OCI-LY1 (cell line): ENCODE data around the gene MXRA7.

Experiments
- H2AFZ ChIP-seq: fragments of 200-600 bp; sonication (generic), shearing (Covaris generic); 2 replicates; pipeline ENCODE4 v1.6.0; 2014; ENCODE audit warnings: antibody characterized with exemption, mild to moderate bottlenecking, low read length
- H3F3A ChIP-seq: fragments of 200-600 bp; sonication (generic), shearing (Covaris generic); 2 replicates; pipeline ENCODE4 v1.6.0; 2014; ENCODE audit warnings: mild to moderate bottlenecking, antibody characterized with exemption, low read length, moderate library complexity; ENCODE audit not compliant: insufficient read depth
- H3K27ac ChIP-seq: fragments of 200-600 bp; sonication (generic); 2 replicates; pipeline ENCODE4 v1.5.1; 2014; ENCODE audit warnings: low read length, mixed run types, mild to moderate bottlenecking, low read depth; ENCODE audit not compliant: poor library complexity, severe bottlenecking
- H3K27me3 ChIP-seq: fragments of 200-600 bp; sonication (generic); 2 replicates; pipeline ENCODE4 v1.6.0; 2014; ENCODE audit warnings: antibody characterized with exemption, mild to moderate bottlenecking, low read length, moderate library complexity; ENCODE audit not compliant: insufficient read depth
- H3K36me3 ChIP-seq: fragments of 200-600 bp; sonication (generic); 2 replicates; pipeline ENCODE4 v1.6.1; 2014; ENCODE audit warnings: mild to moderate bottlenecking, antibody characterized with exemption, low read length, moderate library complexity, mixed read lengths; ENCODE audit not compliant: insufficient read depth
- H3K4me1 ChIP-seq: fragments of 200-600 bp; sonication (generic); 2 replicates; pipeline ENCODE4 v1.5.1; 2014; ENCODE audit warnings: mild to moderate bottlenecking, low read length, moderate library complexity; ENCODE audit not compliant: insufficient read depth, severe bottlenecking
- H3K4me2 ChIP-seq: fragments of 200-600 bp; sonication (generic), shearing (Covaris generic); 2 replicates; pipeline ENCODE4 v1.6.1; 2014; ENCODE audit warnings: low read length
- H3K4me3 ChIP-seq: fragments of 200-600 bp; sonication (generic); 2 replicates; pipeline ENCODE4 v1.5.1; 2014; ENCODE audit warnings: low read length, low read depth, mild to moderate bottlenecking, mixed read lengths; ENCODE audit not compliant: poor library complexity, severe bottlenecking
- H3K79me2 ChIP-seq: fragments of 200-600 bp; shearing (Covaris generic); 2 replicates; pipeline ENCODE4 v1.6.1; 2016; ENCODE audit warnings: mixed run types, low read length, mixed read lengths; ENCODE audit not compliant: insufficient read depth
- H3K9ac ChIP-seq: fragments of 200-600 bp; sonication (generic), shearing (Covaris generic); 2 replicates; pipeline ENCODE4 v1.6.1; 2014; ENCODE audit warnings: mild to moderate bottlenecking, low read length, mixed read lengths
- H3K9me2 ChIP-seq: fragments of 200-600 bp; sonication (generic), shearing (Covaris generic); 2 replicates; pipeline ENCODE4 v1.6.1; 2014; ENCODE audit warnings: low read depth, mild to moderate bottlenecking, low read length, mixed read lengths
- H3K9me3 ChIP-seq: fragments of 200-600 bp; shearing (Covaris generic); 2 replicates; pipeline ENCODE4 v1.6.1; 2014; ENCODE audit warnings: low read length, mixed read lengths
- H4K20me1 ChIP-seq: fragments of 200-600 bp; sonication (generic), shearing (Covaris generic); 2 replicates; pipeline ENCODE4 v1.6.0; 2016; ENCODE audit warnings: mild to moderate bottlenecking, low read length; ENCODE audit not compliant: insufficient read depth
- CTCF ChIP-seq: fragments of 200-600 bp; sonication (generic), shearing (Covaris generic); IDR thresholded peaks from 2 replicates; pipeline ENCODE4 v1.5.1; 2017; ENCODE audit warnings: mild to moderate bottlenecking, antibody characterized with exemption, low read length, moderate library complexity, mixed read lengths
- EZH2 ChIP-seq: fragments of 200-600 bp; sonication (generic), shearing (Covaris generic); IDR thresholded peaks from 2 replicates; pipeline ENCODE4 v1.8.0; 2017; ENCODE audit warnings: borderline replicate concordance, mixed run types, mild to moderate bottlenecking, antibody characterized with exemption, low read length, moderate library complexity, mixed read lengths

The MXRA7 gene

GRCh38 chr17:76635039-76635438 is 75.7 kb downstream of the MXRA7 start:
- H3K4me1 ChIP-seq, result no peaks in the 10 kb centered on the region
- H3K4me2 ChIP-seq, result no peak overlapping the region
- H3K27ac ChIP-seq, result no peak overlapping the region
- H4K20me1 ChIP-seq, result no peaks in the 10 kb centered on the region
- H3K9me2 ChIP-seq, result no peaks in the 10 kb centered on the region
- H3K9ac ChIP-seq, result no peak overlapping the region
- H3K36me3 ChIP-seq, result no peaks in the 10 kb centered on the region
- H3K27me3 ChIP-seq, result peaks cover 12% of the 10 kb centered on the region; the same call in 1 of the 2 replicates
- TF ChIP-seq EZH2, result no peak
- no peak for TF ChIP-seq CTCF
- H3K4me3 ChIP-seq, result no peak overlapping the region
- H2AFZ ChIP-seq, result no peak overlapping the region
- no peaks in the 10 kb centered on the region for H3K79me2 ChIP-seq
- no peaks in the 10 kb centered on the region for H3F3A ChIP-seq
- no peaks in the 10 kb centered on the region for H3K9me3 ChIP-seq

- Histone ChIP-seq H3K9me2 (no peaks in the 10 kb centered on the region), H3K79me2 (no peaks in the 10 kb centered on the region), H3K27ac (no peak overlapping the region), H2AFZ (no peak overlapping the region), H3K4me1 (no peaks in the 10 kb centered on the region), H3K4me2 (no peak overlapping the region), H4K20me1 (no peaks in the 10 kb centered on the region), H3F3A (no peaks in the 10 kb centered on the region), H3K36me3 (no peaks in the 10 kb centered on the region), H3K9ac (no peak overlapping the region), H3K4me3 (no peak overlapping the region), H3K27me3 (peaks cover 12% of the 10 kb centered on the region; the same call in 1 of the 2 replicates), H3K9me3 (no peaks in the 10 kb centered on the region)
- no peak for TF ChIP-seq EZH2
- TF ChIP-seq CTCF, result no peak
Measured at GRCh38 chr17:76633628-76634328, 77.0 kb downstream of the MXRA7 start.

- Histone ChIP-seq H3K4me2 (no peak overlapping the region), H3K9ac (no peak overlapping the region), H3K27ac (no peak overlapping the region)
Measured at GRCh38 chr17:76631821-76632565, 78.8 kb downstream of the MXRA7 start.

More at GRCh38 chr17:76631821-76632565, 78.8 kb downstream of the MXRA7 start:
- Histone ChIP-seq H3K79me2 (no peaks in the 10 kb centered on the region), H3K27me3 (peaks cover 15% of the 10 kb centered on the region), H3K4me3 (no peak overlapping the region), H3F3A (no peaks in the 10 kb centered on the region), H2AFZ (no peak overlapping the region), H3K9me3 (no peaks in the 10 kb centered on the region), H3K4me1 (no peaks in the 10 kb centered on the region), H3K36me3 (no peaks in the 10 kb centered on the region), H4K20me1 (no peaks in the 10 kb centered on the region), H3K9me2 (no peaks in the 10 kb centered on the region)
- TF ChIP-seq CTCF (no peak), EZH2 (no peak)
